Measurements from ENCODE around the gene ANKRD28. TPM values are rescaled to one million over a fixed set of nuclear protein-coding genes. Genes with fewer than 3 reads are reported as not detected.
A peak's percentile ranks its signal among the peaks of the same experiment; 100 is the strongest.
"Not testable (repeated sequence)": the region's sequence is repeated elsewhere in the genome, so short reads cannot be mapped to it uniquely, and the experiment has no call there.

Gene ANKRD28
- total RNA-seq, 1 experiment from 2014 or later, result 89.3 TPM

GRCh38 chr3:15623535-15624440, 174.0 kb downstream of the ANKRD28 start:
- intact Hi-C loops (cut with micrococcal nuclease; ENCODE audit: unreplicated experiment) (no loop called here), in situ Hi-C loops (cut with HindIII; ENCODE audit: low pct_unique_long_range_greater_than_20kb, low sequenced_read_pairs) (no loop called here)
- DNase-seq (ENCODE audit: low read depth, low spot score), result no peak
- no TSS peak for BruUV-seq (replicated peaks)
- CTCF ChIA-PET, result no interaction called here
- Histone ChIP-seq H3K27ac (ENCODE audit: low read length) (peak overlapping the region; percentile 29; the same call in 1 of the 2 replicates), H3K27me3 (ENCODE audit: control insufficient read depth, insufficient read depth, low read length) (no peaks in the 10 kb centered on the region), H3K36me3 (ENCODE audit: control insufficient read depth, insufficient read depth, low read length) (no peaks in the 10 kb centered on the region), H3K9me3 (ENCODE audit: control insufficient read depth, insufficient read depth, low read depth, low read length) (peaks cover 3% of the 10 kb centered on the region; the same call in 1 of the 2 replicates), H3K4me1 (ENCODE audit: control insufficient read depth, insufficient read depth, low read length) (no peaks in the 10 kb centered on the region), H3K4me3 (ENCODE audit: low read depth in 2 of 2, low read length in 2 of 2) (no peak overlapping the region)
- ATAC-seq, result no peak
- TF ChIP-seq REST (IDR thresholded peaks at IDR 0.05; ENCODE audit: insufficient read depth in 1 of 2, low read depth in 2 of 2, low read length in 1 of 2) (no peak), POLR2AphosphoS5 (IDR thresholded peaks at IDR 0.05; ENCODE audit: low read depth, low read length) (no peak), SIN3A (IDR thresholded peaks at IDR 0.05; ENCODE audit: borderline replicate concordance, insufficient read depth, low read depth, low read length) (no peak), TCF7L2 (IDR thresholded peaks at IDR 0.05; ENCODE audit: low read depth, low read length) (no peak)
- TF ChIP-seq, protein P1, sequence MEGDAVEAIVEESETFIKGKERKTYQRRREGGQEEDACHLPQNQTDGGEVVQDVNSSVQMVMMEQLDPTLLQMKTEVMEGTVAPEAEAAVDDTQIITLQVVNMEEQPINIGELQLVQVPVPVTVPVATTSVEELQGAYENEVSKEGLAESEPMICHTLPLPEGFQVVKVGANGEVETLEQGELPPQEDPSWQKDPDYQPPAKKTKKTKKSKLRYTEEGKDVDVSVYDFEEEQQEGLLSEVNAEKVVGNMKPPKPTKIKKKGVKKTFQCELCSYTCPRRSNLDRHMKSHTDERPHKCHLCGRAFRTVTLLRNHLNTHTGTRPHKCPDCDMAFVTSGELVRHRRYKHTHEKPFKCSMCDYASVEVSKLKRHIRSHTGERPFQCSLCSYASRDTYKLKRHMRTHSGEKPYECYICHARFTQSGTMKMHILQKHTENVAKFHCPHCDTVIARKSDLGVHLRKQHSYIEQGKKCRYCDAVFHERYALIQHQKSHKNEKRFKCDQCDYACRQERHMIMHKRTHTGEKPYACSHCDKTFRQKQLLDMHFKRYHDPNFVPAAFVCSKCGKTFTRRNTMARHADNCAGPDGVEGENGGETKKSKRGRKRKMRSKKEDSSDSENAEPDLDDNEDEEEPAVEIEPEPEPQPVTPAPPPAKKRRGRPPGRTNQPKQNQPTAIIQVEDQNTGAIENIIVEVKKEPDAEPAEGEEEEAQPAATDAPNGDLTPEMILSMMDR (IDR thresholded peaks at IDR 0.05), result no peak
- POLR2A ChIA-PET, result interaction anchor here (0.7 kb wide), 1 partner anchor 225 kb away, joined by 3 read pairs; no protein-coding TSS in a partner anchor

DNA sequence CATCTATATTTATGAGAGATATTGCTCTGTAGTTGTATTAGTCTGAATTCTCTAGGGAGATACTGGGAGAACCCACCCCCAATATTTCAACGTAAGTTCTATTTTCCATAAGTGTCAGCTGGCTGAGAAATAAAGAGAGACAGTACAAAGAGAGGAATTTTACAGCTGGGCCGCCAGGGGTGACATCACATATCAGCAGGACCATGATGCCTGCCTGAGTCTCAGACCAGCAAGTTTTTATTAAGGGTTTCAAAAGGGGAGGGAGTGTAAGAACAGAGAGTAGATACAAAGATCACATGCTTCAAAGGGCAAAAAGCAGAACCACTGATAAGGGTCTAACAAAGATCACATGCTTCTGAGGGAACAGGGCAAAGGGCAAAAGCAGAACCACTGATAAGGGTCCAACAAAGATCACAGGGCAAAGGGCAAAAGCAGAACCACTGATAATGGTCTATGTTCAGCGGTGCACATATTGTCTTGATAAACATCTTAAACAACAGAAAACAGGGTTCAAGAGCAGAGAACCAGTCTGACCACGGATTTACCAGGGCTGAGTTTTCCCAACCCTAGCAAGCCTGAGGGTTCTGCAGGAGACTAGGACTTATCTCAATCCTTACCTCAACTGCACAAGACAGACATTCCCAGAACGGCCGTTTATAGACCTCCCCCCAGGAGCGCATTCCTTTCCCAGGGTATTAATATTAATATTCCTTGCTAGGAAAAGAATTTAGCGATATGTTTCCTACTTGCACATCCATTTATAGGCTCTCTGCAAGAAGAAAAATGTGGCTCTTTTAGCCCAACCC, 177.9 kb downstream of the ANKRD28 start:
- H3K36me3 ChIP-seq (ENCODE audit: control insufficient read depth, insufficient read depth, low read length); POLR2A ChIA-PET; DNase-seq (ENCODE audit: low read depth, low spot score); ATAC-seq; H3K4me1 ChIP-seq (ENCODE audit: control insufficient read depth, insufficient read depth, low read length); H3K27me3 ChIP-seq (ENCODE audit: control insufficient read depth, insufficient read depth, low read length); intact Hi-C loops (cut with micrococcal nuclease; ENCODE audit: unreplicated experiment); BruUV-seq (replicated peaks); in situ Hi-C loops (cut with HindIII; ENCODE audit: low pct_unique_long_range_greater_than_20kb, low sequenced_read_pairs); H3K9me3 ChIP-seq (ENCODE audit: control insufficient read depth, insufficient read depth, low read depth, low read length); CTCF ChIA-PET; H3K27ac ChIP-seq (ENCODE audit: low read length); H3K4me3 ChIP-seq (ENCODE audit: low read depth in 2 of 2, low read length in 2 of 2): not testable (repeated sequence)

Small RNAs within 50 kb of the gene (microRNA-seq; reads per million reads assigned to microRNA genes)
- not detected for gene MIR3134 (ENCODE audit: unreplicated experiment)

Other genes starting within 250 kb of the ANKRD28 start
- gene HACL1, start 196.4 kb downstream of the ANKRD28 start, total RNA-seq (2021; ENCODE audit: unreplicated experiment), result 26.8 TPM
- 22.7 TPM for gene BTD, start 196.2 kb downstream of the ANKRD28 start, total RNA-seq (2021; ENCODE audit: unreplicated experiment)